Stimulated activated memory B cell treated with anti-CD40 and anti-IgM and Interleukin-4, amounts not matched to agents 10 μg/mL and 1 μg/mL and 100 μg/mL, for 72 hours (primary cell): Measurements from ENCODE around the gene CR1.
A peak's percentile ranks its signal among the peaks of the same experiment; 100 is the strongest.
"Not testable (repeated sequence)": the region's sequence is repeated elsewhere in the genome, so short reads cannot be mapped to it uniquely, and the experiment has no call there.

Experiments used
- ATAC-seq: fragments of 150-1000 bp; cut with Tn5 transposase; 2 replicates; pipeline ENCODE4 v1.10.0; 2021
- H3K27ac Mint-ChIP-seq: one replicate; pipeline ENCODE4 v1.8.0; 2022; ENCODE audit warnings: mild to moderate bottlenecking, mixed read lengths
- H3K27me3 Mint-ChIP-seq: one replicate; pipeline ENCODE4 v1.8.0; 2022; ENCODE audit warnings: mixed read lengths
- H3K36me3 Mint-ChIP-seq: one replicate; pipeline ENCODE4 v1.8.0; 2022; ENCODE audit warnings: mixed read lengths
- H3K4me1 Mint-ChIP-seq: one replicate; pipeline ENCODE4 v1.8.0; 2022; ENCODE audit warnings: mixed read lengths
- H3K4me3 Mint-ChIP-seq: one replicate; pipeline ENCODE4 v1.8.0; 2022; ENCODE audit warnings: mild to moderate bottlenecking, moderate library complexity, mixed read lengths
- H3K9me3 Mint-ChIP-seq: one replicate; pipeline ENCODE4 v1.8.0; 2022; ENCODE audit warnings: mixed read lengths

Gene CR1

DNA sequence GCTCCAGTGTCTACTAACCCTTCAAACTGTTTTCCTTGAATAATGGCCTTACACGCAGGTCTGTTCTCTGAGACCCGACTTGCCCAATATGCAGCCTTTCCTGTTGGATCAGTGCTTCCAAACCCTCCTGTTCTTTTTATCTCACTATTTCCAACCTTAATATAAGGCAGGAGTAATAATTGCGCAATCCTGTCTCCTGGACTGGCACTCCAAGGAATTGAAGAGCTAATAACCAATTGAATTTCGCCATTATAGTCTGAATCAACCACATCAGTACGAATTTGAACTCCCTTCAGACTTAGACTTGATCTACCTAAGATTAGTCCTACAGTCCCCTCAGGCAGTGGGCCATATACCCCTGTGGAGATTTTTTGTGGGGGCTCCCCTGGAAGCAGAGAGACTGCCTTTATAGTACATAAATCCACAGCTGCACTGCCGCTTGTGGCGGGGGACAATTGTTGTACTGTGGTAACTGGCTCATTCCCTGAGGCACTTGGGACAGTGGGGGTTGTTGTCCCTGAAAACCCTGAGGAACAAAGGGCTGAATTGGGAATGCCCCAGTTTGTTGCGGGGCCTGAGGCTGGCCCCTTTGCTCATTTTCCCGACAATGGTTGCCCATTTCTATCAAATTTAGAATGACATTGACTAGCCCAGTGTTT, 142.7 kb downstream of the CR1 start:
- not testable (repeated sequence) for H3K4me1 Mint-ChIP-seq, ATAC-seq, H3K9me3 Mint-ChIP-seq, H3K27ac Mint-ChIP-seq, H3K4me3 Mint-ChIP-seq, H3K27me3 Mint-ChIP-seq
- H3K36me3 Mint-ChIP-seq, result peaks cover 19% of the 10 kb centered on the region

DNA sequence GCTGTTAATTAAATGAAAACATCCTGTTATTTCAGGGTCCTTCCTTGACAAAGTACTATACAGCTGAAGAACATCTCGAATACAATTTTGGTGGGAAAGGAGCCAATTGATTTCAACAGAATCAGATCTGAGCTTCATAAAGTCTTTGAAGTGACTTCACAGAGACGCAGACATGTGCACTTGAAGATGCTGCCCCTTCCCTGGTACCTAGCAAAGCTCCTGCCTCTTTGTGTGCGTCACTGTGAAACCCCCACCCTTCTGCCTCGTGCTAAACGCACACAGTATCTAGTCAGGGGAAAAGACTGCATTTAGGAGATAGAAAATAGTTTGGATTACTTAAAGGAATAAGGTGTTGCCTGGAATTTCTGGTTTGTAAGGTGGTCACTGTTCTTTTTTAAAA, 143.4 kb downstream of the CR1 start:
- ATAC-seq, result not testable (repeated sequence)

DNA sequence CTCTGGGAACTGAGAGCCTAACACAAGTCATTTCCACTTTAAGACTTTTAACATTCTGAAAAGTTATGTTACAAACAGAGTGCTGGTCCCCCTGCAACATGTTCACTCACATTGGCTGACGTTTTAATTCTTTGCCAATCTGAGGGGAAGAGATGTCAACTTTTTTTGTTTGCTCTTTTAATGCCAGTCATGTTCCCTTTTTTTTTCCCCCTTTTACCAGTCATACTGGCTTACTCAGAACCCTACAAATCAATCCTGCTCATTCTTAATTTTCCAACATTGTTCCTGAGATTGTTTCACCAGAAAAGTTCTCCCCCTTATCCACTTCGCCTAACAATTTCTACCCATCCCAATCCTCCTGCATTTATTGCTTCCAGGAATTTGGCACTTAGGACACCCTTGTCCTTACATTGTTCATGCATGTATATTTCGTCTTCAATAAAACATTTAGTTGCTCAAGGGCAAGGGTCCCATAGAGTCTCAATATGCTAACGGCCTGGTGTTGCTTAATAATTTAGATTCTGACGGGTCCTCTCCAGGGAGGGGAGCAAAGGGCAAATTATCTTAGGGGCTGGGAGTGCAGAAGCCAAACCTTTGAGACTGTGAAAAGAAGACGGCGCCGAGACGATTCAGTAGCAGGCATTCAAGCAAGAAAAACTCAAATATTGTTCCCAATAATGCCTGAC, 148.4 kb downstream of the CR1 start:
- Mint-ChIP-seq H3K36me3 (peaks cover 5% of the 10 kb centered on the region), H3K27ac (peak overlapping the region; percentile 67), H3K9me3 (no peaks in the 10 kb centered on the region), H3K4me1 (peaks cover 23% of the 10 kb centered on the region), H3K27me3 (no peaks in the 10 kb centered on the region), H3K4me3 (peak overlapping the region; percentile 82)
- ATAC-seq, result peak; percentile 28

More for the DNA sequence above, 143.4 kb downstream of the CR1 start:
- H3K9me3 Mint-ChIP-seq, H3K27ac Mint-ChIP-seq, H3K4me3 Mint-ChIP-seq, H3K27me3 Mint-ChIP-seq, H3K4me1 Mint-ChIP-seq: not testable (repeated sequence)
- peaks cover 12% of the 10 kb centered on the region for H3K36me3 Mint-ChIP-seq

DNA sequence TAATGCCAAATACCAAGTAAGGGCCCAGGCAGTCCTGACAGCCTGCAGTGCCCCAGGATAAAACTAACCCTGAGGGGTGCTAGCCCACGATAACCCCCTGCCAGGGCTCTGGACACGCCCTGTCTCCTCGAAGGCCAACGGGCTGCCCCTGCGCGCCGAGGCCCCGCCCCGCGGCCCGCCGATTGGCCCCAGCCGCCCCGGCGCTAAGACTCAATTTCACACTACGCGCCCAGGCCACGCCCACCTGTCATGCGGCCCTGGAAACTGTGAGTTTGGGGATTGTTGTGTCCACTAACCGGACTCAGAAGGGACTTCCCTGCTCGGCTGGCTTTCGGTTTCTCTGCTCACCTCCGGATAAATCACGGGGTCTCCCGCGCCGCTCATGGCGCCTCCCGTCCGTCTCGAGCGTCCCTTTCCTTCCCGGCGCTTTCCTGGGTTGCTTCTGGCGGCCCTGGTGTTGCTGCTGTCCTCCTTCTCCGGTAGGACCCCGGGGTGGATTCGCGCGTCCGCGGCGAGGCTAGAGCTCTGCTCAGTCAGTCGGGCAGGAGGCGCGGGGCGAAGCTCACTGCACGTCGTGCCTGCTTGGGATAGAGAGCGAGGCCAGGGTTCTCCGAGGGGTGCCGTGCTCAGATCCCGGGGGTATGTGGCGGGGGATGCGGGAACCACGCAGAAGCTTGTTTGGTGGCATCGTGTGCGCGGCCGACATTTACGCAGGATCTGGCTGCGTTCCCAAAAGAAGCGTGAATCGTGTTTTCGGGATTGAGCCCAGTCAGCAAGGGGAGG, 149.1 kb downstream of the CR1 start, which contains the start of gene CR1L:
TSS of gene CR1L (plus strand) at position 282 of the 783 bp plus-strand sequence. CDS start at position 383, 101 bp downstream.
- Mint-ChIP-seq H3K4me1 (peaks cover 24% of the 10 kb centered on the region), H3K9me3 (no peaks in the 10 kb centered on the region), H3K36me3 (no peaks in the 10 kb centered on the region), H3K27me3 (no peaks in the 10 kb centered on the region), H3K27ac (peak within 1 kb of the TSS; percentile 67), H3K4me3 (peak within 1 kb of the TSS; percentile 82)
- peak; percentile 97 for ATAC-seq

DNA sequence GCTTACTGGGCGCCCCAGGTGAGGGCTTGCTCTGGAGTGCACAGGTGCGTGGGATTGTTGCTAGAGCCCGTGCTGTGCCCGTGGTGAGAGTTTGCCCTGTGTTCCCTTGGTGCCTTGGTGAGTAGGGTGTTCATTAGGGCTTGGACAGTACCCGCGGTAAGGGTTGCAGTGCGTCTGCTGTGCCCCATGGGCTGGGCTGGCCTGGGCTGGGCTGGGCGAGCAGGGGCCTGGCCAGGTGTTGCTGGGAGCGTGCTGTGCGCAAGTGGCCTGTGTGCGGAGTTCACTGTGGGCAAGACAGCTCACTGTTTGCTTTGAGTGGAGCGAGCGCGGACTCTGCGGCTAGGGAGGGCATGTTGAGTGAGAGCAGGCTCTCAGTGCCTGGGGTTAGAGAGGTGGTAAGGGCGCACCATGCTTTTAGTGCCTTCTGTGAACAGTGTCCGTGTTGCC, 149.7 kb downstream of the CR1 start:
- Mint-ChIP-seq H3K36me3 (no peaks in the 10 kb centered on the region), H3K27me3 (no peaks in the 10 kb centered on the region), H3K4me1 (peaks cover 30% of the 10 kb centered on the region), H3K27ac (peak overlapping the region; percentile 67), H3K4me3 (peak overlapping the region; percentile 82), H3K9me3 (no peaks in the 10 kb centered on the region)
- no peak for ATAC-seq

DNA sequence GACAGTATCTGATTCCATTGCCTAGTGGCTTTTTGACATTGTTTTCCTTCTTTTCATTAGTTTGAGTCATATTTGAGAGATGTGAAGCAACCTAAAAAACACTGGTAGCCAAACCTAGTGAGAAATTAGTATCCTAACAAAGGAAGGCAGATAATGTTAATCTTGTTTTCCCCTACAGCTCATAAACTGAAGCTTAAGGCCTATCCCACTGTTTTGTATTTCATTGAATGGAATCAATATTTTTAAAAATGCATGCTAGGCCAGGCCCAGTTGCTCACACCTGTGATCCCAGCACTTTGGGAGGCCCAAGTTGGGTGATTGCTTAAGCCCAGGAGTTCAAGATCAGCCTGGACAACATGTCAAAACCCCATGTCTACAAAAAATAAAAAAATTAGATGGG, 150.2 kb downstream of the CR1 start:
- H3K4me3 Mint-ChIP-seq, result no peak overlapping the region
- no peak for ATAC-seq
- H3K4me1 Mint-ChIP-seq, result peaks cover 31% of the 10 kb centered on the region
- no peaks in the 10 kb centered on the region for H3K9me3 Mint-ChIP-seq
- H3K36me3 Mint-ChIP-seq, result no peaks in the 10 kb centered on the region
- no peaks in the 10 kb centered on the region for H3K27me3 Mint-ChIP-seq
- H3K27ac Mint-ChIP-seq, result no peak overlapping the region

DNA sequence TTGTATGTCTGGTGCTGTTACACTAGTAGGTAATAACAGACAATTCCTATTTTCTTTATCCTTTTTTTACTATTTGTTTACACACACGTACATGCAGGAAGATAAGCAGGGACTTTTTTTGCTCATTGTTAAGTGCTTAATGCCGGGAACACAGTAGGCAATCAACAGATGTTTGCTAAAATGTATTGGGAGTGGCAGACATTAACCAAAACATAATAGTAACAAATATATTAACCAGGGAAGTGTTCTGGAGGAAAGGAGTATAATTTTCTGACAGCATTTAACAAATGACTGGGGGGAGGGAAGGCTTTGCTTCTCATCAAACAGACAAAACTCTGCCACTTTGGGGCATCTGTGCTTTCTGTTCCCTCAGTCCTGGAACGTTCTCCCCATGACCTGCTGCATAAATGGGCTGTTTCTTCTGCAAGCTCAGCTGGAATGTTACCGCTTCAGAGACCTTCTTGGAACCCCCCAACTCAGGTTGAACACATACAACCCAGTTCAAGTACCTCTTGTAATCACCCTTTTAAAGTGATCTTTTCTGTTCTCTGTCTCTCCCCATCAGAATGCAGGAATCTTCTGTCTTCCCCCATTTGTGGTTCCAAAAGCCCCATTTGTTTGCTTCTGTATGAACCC, 151.1 kb downstream of the CR1 start:
- Mint-ChIP-seq H3K9me3 (no peaks in the 10 kb centered on the region), H3K27ac (no peak overlapping the region), H3K27me3 (no peaks in the 10 kb centered on the region), H3K4me3 (no peak overlapping the region), H3K36me3 (no peaks in the 10 kb centered on the region), H3K4me1 (peaks cover 31% of the 10 kb centered on the region)
- ATAC-seq, result no peak

DNA sequence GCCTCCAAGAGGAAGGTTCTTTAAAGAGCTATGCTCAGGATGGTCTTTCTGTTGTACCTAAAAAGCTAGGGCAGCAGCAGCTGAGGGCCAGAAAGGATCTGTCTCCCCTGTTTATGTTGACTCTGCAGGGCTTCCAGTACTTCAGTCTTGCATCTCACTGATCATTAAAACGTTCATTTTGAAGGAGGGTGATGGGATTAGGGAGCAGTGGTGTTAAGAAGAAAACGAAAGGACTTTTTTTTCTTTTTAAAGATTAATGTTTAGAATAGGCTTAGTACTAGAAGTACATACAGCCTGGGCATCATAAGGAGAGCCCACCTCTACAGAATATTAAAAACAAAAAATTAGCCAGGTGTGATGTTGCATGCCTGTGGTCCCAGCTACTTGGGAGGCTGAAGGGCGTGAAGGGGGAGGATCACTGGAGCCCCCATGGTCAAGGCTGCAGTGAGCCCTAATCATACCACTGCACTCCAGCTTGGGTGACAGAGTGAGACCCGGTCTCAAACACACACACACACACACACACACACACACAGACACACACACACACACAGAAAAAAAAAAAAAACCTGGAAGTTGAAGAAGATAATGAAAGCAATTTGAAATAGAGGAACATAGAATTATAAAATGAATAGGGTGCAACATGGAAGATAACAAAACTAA, 151.8 kb downstream of the CR1 start:
- Mint-ChIP-seq H3K4me1 (peaks cover 31% of the 10 kb centered on the region), H3K27ac (no peak overlapping the region), H3K27me3 (no peaks in the 10 kb centered on the region), H3K36me3 (no peaks in the 10 kb centered on the region), H3K4me3 (no peak overlapping the region), H3K9me3 (no peaks in the 10 kb centered on the region)
- ATAC-seq, result no peak

DNA sequence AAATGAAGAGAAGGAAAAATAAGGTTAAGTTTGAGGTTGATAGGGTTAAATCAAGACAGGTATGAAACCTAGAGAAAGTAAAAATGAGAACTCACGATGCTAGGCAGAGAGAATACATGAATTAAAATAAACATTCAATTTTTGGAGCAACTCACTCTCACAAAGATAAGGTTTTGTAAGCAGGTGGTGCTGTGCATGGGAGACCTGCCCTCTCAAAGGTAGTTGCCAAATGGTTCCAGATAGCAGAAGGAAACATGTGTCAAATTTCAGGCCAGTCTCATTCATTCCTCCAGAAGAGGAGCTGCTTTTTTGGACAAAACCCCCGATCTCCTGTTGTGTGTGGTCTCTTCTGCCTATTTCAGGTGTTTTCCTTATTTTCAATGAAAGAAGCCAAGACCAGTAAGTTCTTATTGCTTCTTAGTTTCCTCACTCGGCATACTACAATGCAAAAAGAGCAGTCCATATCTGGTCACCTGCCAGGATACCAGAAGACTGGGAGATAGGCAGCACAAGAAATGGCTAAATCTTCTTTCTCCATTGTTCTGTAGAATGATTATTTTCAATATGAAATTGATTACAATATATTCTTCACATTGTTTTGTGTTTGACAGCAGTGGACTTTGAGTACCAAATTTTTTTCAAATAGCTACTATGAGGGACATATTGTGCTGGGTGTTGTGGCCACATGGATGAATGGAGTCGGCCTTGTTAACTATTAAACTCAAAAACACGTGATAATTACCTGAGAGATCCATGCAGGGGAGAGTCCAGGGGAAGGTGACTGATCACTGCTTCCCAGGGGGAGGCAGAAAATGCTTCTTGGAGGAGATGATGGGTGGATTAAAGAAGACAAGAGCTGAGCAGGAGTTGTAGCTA, 152.6 kb downstream of the CR1 start:
- no peaks in the 10 kb centered on the region for H3K9me3 Mint-ChIP-seq
- no peaks in the 10 kb centered on the region for H3K36me3 Mint-ChIP-seq
- ATAC-seq, result no peak
- no peaks in the 10 kb centered on the region for H3K27me3 Mint-ChIP-seq
- no peak overlapping the region for H3K27ac Mint-ChIP-seq
- H3K4me3 Mint-ChIP-seq, result no peak overlapping the region
- peaks cover 31% of the 10 kb centered on the region for H3K4me1 Mint-ChIP-seq

DNA sequence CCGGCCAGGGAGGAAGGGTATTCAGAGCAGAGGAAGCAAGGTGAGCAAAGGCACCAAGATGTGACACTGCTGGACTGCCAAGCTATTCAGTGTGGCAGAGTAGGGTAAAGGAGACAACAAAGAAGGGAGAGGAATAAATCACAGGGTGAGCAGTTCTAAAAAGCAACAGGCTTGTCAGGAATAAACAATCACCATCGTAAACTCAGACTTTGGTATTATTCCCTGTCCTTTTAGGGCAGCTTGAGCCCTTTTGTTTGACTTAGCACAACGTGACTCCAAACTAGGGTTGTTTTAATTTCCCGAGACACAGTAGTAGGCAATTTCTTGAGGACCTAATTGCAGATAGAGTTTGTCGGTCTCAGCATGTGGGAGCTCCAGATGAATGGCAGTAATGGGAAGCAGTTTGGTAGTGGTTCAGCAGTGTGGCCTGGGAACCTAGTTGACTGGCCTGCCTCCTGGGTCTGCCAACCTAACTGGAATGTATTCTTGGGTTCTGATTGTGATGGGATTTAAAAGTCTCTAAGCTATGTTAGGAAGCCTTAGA, 153.3 kb downstream of the CR1 start:
- H3K36me3 Mint-ChIP-seq, result no peaks in the 10 kb centered on the region
- H3K27me3 Mint-ChIP-seq, result no peaks in the 10 kb centered on the region
- H3K27ac Mint-ChIP-seq, result no peak overlapping the region
- H3K9me3 Mint-ChIP-seq, result no peaks in the 10 kb centered on the region
- peaks cover 27% of the 10 kb centered on the region for H3K4me1 Mint-ChIP-seq
- ATAC-seq, result no peak
- H3K4me3 Mint-ChIP-seq, result no peak overlapping the region

DNA sequence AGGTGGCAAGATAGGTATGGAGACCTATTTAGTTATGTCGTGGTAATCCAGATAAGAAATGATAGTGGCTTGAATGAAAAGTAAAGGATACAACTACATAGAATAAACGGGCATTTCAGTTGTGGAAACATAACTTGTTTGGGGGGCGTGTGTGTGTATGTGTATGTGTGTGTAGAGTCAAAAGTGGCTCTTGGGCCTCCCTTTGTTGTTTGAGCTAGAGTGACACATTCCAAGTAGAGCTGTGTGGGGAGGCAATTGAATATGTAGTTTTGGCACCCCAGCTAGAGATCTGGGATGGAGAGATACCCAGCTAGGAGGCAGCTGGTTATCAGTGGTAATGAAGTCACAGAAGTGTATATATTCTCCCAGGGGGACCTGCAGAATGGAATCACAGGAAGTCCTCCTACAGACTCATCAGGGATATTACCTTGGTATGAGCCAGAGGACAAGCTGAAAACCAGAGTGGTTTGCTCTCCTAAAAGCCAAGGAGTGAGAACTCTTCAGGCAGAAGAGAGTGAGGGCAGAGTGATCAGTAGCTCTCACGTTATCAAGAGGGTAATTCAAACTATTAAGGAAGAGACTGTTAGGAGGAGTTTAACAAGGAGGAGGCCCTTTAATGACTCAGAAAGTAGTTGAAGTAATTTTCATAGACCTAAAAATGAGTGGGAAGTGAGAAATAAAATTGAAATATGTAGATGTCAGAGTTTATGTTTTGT, 154.1 kb downstream of the CR1 start:
- no peak overlapping the region for H3K27ac Mint-ChIP-seq

DNA sequence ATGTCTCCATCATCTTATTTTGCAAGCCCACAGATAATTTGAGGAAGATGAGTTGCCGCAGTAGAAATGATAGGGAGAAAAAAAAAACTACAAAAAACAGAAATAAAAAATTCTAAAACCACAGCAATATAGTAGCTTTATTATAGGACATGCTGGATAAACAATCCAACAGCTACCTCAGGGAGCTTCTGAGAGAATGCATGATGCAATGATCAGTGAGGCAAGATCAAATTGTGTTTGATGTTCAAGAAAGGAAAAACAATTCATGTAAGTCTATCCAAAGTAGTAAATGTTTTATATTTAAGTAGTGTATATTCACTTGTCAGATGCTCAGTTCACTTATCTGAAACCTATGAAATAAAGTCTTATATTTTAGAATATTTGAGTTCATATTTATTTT, 155.6 kb downstream of the CR1 start:
- Mint-ChIP-seq H3K4me1 (peaks cover 14% of the 10 kb centered on the region), H3K27ac (no peak overlapping the region), H3K27me3 (no peaks in the 10 kb centered on the region), H3K9me3 (no peaks in the 10 kb centered on the region), H3K4me3 (no peak overlapping the region), H3K36me3 (no peaks in the 10 kb centered on the region)
- no peak for ATAC-seq

More for the DNA sequence above, 154.1 kb downstream of the CR1 start:
- Mint-ChIP-seq H3K4me1 (peaks cover 20% of the 10 kb centered on the region), H3K27me3 (no peaks in the 10 kb centered on the region), H3K36me3 (no peaks in the 10 kb centered on the region), H3K4me3 (no peak overlapping the region), H3K9me3 (no peaks in the 10 kb centered on the region)
- ATAC-seq, result no peak

DNA sequence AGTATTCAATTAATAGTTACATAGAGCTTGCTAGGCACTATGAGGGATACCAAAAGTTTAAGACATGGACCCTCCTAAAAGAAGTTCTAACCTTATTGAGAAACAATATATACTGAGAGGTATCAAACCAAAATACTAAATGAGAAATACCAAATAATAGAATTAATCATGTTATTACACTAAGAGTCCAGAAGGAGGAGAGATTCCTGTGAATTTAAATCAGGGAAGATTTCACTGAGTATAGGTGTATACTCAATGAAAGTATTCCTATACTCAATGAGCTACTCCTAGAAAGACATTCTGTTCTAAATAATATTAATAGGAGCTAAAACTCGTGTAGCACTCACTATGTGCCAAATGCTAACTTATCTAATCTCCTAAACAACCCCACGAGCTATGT, 158.4 kb downstream of the CR1 start:
- Mint-ChIP-seq H3K27me3 (no peaks in the 10 kb centered on the region), H3K27ac (no peak overlapping the region), H3K4me1 (peaks cover 8% of the 10 kb centered on the region), H3K36me3 (no peaks in the 10 kb centered on the region), H3K4me3 (no peak overlapping the region), H3K9me3 (no peaks in the 10 kb centered on the region)
- no peak for ATAC-seq
